Activated naive CD4-positive, alpha-beta T cell treated with anti-CD3 and anti-CD28 coated beads, Interleukin-2, amount 10 ng/mL, durations not matched to agents 7 days and 5 days (primary cell): ENCODE results near the gene PDE8B.

Experiments used
- CTCF ChIA-PET: fragments of 350-600 bp; sonication (Branson Sonifier 250); formaldehyde crosslinking; loops from one replicate; lab custom pipeline; 2021; ENCODE audit warnings: antibody characterized with exemption; lab: Charles Lee
- DNase-seq: peaks from one replicate; pipeline ENCODE4 v3.0.0-alpha.2; 2020
- H3K27ac Mint-ChIP-seq: one replicate; pipeline ENCODE4 v1.8.0; 2021; ENCODE audit warnings: mild to moderate bottlenecking, moderate library complexity, mixed read lengths
- H3K27me3 Mint-ChIP-seq: one replicate; pipeline ENCODE4 v1.8.0; 2021; ENCODE audit warnings: mild to moderate bottlenecking, mixed read lengths
- H3K36me3 Mint-ChIP-seq: one replicate; pipeline ENCODE4 v1.8.0; 2021; ENCODE audit warnings: mixed read lengths
- H3K4me1 Mint-ChIP-seq: one replicate; pipeline ENCODE4 v1.8.0; 2021; ENCODE audit warnings: mixed read lengths
- H3K4me3 Mint-ChIP-seq: one replicate; pipeline ENCODE4 v1.8.0; 2021; ENCODE audit warnings: mild to moderate bottlenecking, moderate library complexity, mixed read lengths
- H3K9me3 Mint-ChIP-seq: one replicate; pipeline ENCODE4 v1.8.0; 2021; ENCODE audit warnings: mixed read lengths

The PDE8B gene

GRCh38 chr5:77301447-77301883 lies 91.0 kb downstream of the PDE8B start:
- no peaks in the 10 kb centered on the region for H3K4me1 Mint-ChIP-seq
- DNase-seq: no peak
- H3K9me3 Mint-ChIP-seq: no peaks in the 10 kb centered on the region
- H3K4me3 Mint-ChIP-seq: no peak overlapping the region
- peaks cover 23% of the 10 kb centered on the region for H3K27me3 Mint-ChIP-seq
- H3K36me3 Mint-ChIP-seq: no peaks in the 10 kb centered on the region
- CTCF ChIA-PET: no interaction called here
- H3K27ac Mint-ChIP-seq: no peak overlapping the region

GRCh38 chr5:77302247-77302646 lies 91.8 kb downstream of the PDE8B start:
- Mint-ChIP-seq H3K9me3 (no peaks in the 10 kb centered on the region), H3K36me3 (no peaks in the 10 kb centered on the region), H3K27ac (no peak overlapping the region), H3K4me3 (no peak overlapping the region), H3K4me1 (no peaks in the 10 kb centered on the region), H3K27me3 (peaks cover 20% of the 10 kb centered on the region)
- DNase-seq: no peak
- CTCF ChIA-PET: no interaction called here

GRCh38 chr5:77302653-77303052 lies 92.2 kb downstream of the PDE8B start:
- Mint-ChIP-seq H3K9me3 (no peaks in the 10 kb centered on the region), H3K27me3 (peaks cover 16% of the 10 kb centered on the region), H3K4me1 (no peaks in the 10 kb centered on the region), H3K27ac (no peak overlapping the region), H3K4me3 (no peak overlapping the region), H3K36me3 (no peaks in the 10 kb centered on the region)
- CTCF ChIA-PET: no interaction called here
- DNase-seq: no peak

GRCh38 chr5:77304388-77304787 lies 93.9 kb downstream of the PDE8B start:
- Mint-ChIP-seq H3K4me1 (peaks cover 2% of the 10 kb centered on the region), H3K27me3 (peaks cover 14% of the 10 kb centered on the region), H3K9me3 (no peaks in the 10 kb centered on the region), H3K27ac (no peak overlapping the region), H3K36me3 (no peaks in the 10 kb centered on the region), H3K4me3 (no peak overlapping the region)
- no peak for DNase-seq
- CTCF ChIA-PET: interaction anchor here (0.6 kb wide), 1 partner anchor 302 kb away, joined by 3 read pairs; no protein-coding TSS in a partner anchor

- H3K9me3 Mint-ChIP-seq: no peaks in the 10 kb centered on the region
- H3K36me3 Mint-ChIP-seq: no peaks in the 10 kb centered on the region
- H3K4me3 Mint-ChIP-seq: no peak overlapping the region
- no peak overlapping the region for H3K27ac Mint-ChIP-seq
- DNase-seq: no peak
- CTCF ChIA-PET: no interaction called here
- peaks cover 3% of the 10 kb centered on the region for H3K4me1 Mint-ChIP-seq
- H3K27me3 Mint-ChIP-seq: peaks cover 14% of the 10 kb centered on the region
These were observed 94.9 kb downstream of the PDE8B start for GRCh38 chr5:77305222-77305846.

- DNase-seq: no peak
- Mint-ChIP-seq H3K4me3 (no peak overlapping the region), H3K27ac (no peak overlapping the region), H3K4me1 (peaks cover 3% of the 10 kb centered on the region), H3K36me3 (no peaks in the 10 kb centered on the region), H3K9me3 (no peaks in the 10 kb centered on the region), H3K27me3 (peaks cover 9% of the 10 kb centered on the region)
- CTCF ChIA-PET: no interaction called here
These were observed 95.5 kb downstream of the PDE8B start for GRCh38 chr5:77305956-77306355.

- no peaks in the 10 kb centered on the region for H3K9me3 Mint-ChIP-seq
- no peak for DNase-seq
- H3K4me1 Mint-ChIP-seq: peaks cover 3% of the 10 kb centered on the region
- H3K4me3 Mint-ChIP-seq: no peak overlapping the region
- CTCF ChIA-PET: no interaction called here
- H3K36me3 Mint-ChIP-seq: no peaks in the 10 kb centered on the region
- H3K27me3 Mint-ChIP-seq: peaks cover 9% of the 10 kb centered on the region
- H3K27ac Mint-ChIP-seq: no peak overlapping the region
These were observed 96.1 kb downstream of the PDE8B start for GRCh38 chr5:77306531-77306930.

GRCh38 chr5:77308154-77308960 lies 97.9 kb downstream of the PDE8B start:
- Mint-ChIP-seq H3K27ac (no peak overlapping the region), H3K4me1 (peaks cover 3% of the 10 kb centered on the region), H3K9me3 (no peaks in the 10 kb centered on the region), H3K27me3 (peaks cover 13% of the 10 kb centered on the region), H3K4me3 (no peak overlapping the region), H3K36me3 (no peaks in the 10 kb centered on the region)
- no peak for DNase-seq
- CTCF ChIA-PET: no interaction called here

- Mint-ChIP-seq H3K27ac (no peak overlapping the region), H3K4me3 (no peak overlapping the region), H3K9me3 (peaks cover 3% of the 10 kb centered on the region), H3K36me3 (no peaks in the 10 kb centered on the region), H3K27me3 (peaks cover 13% of the 10 kb centered on the region), H3K4me1 (peaks cover 3% of the 10 kb centered on the region)
- no peak for DNase-seq
- CTCF ChIA-PET: no interaction called here
These were observed 98.7 kb downstream of the PDE8B start for GRCh38 chr5:77309140-77309539.

- CTCF ChIA-PET: no interaction called here
- Mint-ChIP-seq H3K27me3 (peaks cover 8% of the 10 kb centered on the region), H3K4me1 (peaks cover 3% of the 10 kb centered on the region), H3K36me3 (no peaks in the 10 kb centered on the region), H3K9me3 (peaks cover 3% of the 10 kb centered on the region), H3K27ac (no peak overlapping the region), H3K4me3 (no peak overlapping the region)
- DNase-seq: no peak
These were observed 100.2 kb downstream of the PDE8B start for GRCh38 chr5:77310494-77311213.

- Mint-ChIP-seq H3K27me3 (peaks cover 8% of the 10 kb centered on the region), H3K4me3 (no peak overlapping the region), H3K4me1 (peaks cover 3% of the 10 kb centered on the region), H3K9me3 (peaks cover 3% of the 10 kb centered on the region), H3K36me3 (no peaks in the 10 kb centered on the region), H3K27ac (no peak overlapping the region)
- no peak for DNase-seq
- CTCF ChIA-PET: no interaction called here
These were observed 100.7 kb downstream of the PDE8B start for GRCh38 chr5:77311214-77311571.

- H3K27me3 Mint-ChIP-seq: peaks cover 6% of the 10 kb centered on the region
These were observed 101.9 kb downstream of the PDE8B start for GRCh38 chr5:77312413-77312812.

GRCh38 chr5:77316871-77317661 lies 106.6 kb downstream of the PDE8B start:
- Mint-ChIP-seq H3K9me3 (peaks cover 3% of the 10 kb centered on the region), H3K4me1 (no peaks in the 10 kb centered on the region), H3K4me3 (no peak overlapping the region), H3K36me3 (no peaks in the 10 kb centered on the region), H3K27ac (no peak overlapping the region), H3K27me3 (peaks cover 13% of the 10 kb centered on the region)
- no peak for DNase-seq
- CTCF ChIA-PET: interaction anchor here (0.6 kb wide), 1 partner anchor 880 kb away, joined by 3 read pairs; no protein-coding TSS in a partner anchor

More at GRCh38 chr5:77312413-77312812, 101.9 kb downstream of the PDE8B start:
- Mint-ChIP-seq H3K4me1 (peaks cover 3% of the 10 kb centered on the region), H3K4me3 (no peak overlapping the region), H3K36me3 (no peaks in the 10 kb centered on the region), H3K27ac (no peak overlapping the region), H3K9me3 (peaks cover 3% of the 10 kb centered on the region)
- CTCF ChIA-PET: no interaction called here
- no peak for DNase-seq

- CTCF ChIA-PET: no interaction called here
- DNase-seq: no peak
- no peak overlapping the region for H3K27ac Mint-ChIP-seq
- peaks cover 3% of the 10 kb centered on the region for H3K9me3 Mint-ChIP-seq
- no peaks in the 10 kb centered on the region for H3K36me3 Mint-ChIP-seq
- H3K27me3 Mint-ChIP-seq: peaks cover 18% of the 10 kb centered on the region
- no peak overlapping the region for H3K4me3 Mint-ChIP-seq
- H3K4me1 Mint-ChIP-seq: no peaks in the 10 kb centered on the region
These were observed 107.6 kb downstream of the PDE8B start for GRCh38 chr5:77318060-77318459.
